Esophagus muscularis mucosa (tissue), 4 donors: ENCODE results near the gene ABHD6.

Experiments used
- CTCF ChIP-seq, 3 experiments: fragments of 200-600 bp in 2 of 3; fragments of 450-650 bp in 1 of 3; sonication (generic) in 2 of 3; IDR thresholded peaks; one replicate each; pipeline ENCODE4 v1.5.1; 2017 to 2019; ENCODE audit warnings: antibody characterized with exemption in 3 of 3, mild to moderate bottlenecking in 2 of 3, moderate library complexity in 1 of 3
- EP300 ChIP-seq: sonication (generic); formaldehyde crosslinking; IDR thresholded peaks from one replicate; pipeline ENCODE4 v1.6.1; 2017; ENCODE audit warnings: antibody characterized with exemption
- POLR2A ChIP-seq: fragments of 450-650 bp; IDR thresholded peaks from one replicate; pipeline ENCODE4 v1.6.1; 2017; ENCODE audit warnings: antibody characterized with exemption, moderate library complexity, mild to moderate bottlenecking, low read depth
- POLR2AphosphoS5 ChIP-seq, 2 donors: sonication (generic); formaldehyde crosslinking; IDR thresholded peaks; one replicate each; pipeline ENCODE4 v1.6.1; 2017; ENCODE audit warnings: antibody characterized with exemption in 2 of 2

- no peak for TF ChIP-seq EP300
- no peak for TF ChIP-seq CTCF (IDR thresholded peaks at IDR 0.05)
- TF ChIP-seq POLR2A = no peak
- no peak for TF ChIP-seq POLR2AphosphoS5 (IDR thresholded peaks at IDR 0.05)
These were observed 20.9 kb upstream of the ABHD6 start for GRCh38 chr3:58216496-58217195.
